ENCODE results near the gene RAB3IL1.
"Not testable (repeated sequence)": the region's sequence is repeated elsewhere in the genome, so short reads cannot be mapped to it uniquely, and the experiment has no call there.

Gene RAB3IL1

GRCh38 chr11:61882879-61883278, 34.5 kb downstream of the RAB3IL1 start:
- no peak for DNase-seq

- DNase-seq: not testable (repeated sequence)
These were observed 35.1 kb downstream of the RAB3IL1 start for GRCh38 chr11:61882267-61882666.

GRCh38 chr11:61881397-61881796, 36.0 kb downstream of the RAB3IL1 start:
- no peak for DNase-seq

DNA sequence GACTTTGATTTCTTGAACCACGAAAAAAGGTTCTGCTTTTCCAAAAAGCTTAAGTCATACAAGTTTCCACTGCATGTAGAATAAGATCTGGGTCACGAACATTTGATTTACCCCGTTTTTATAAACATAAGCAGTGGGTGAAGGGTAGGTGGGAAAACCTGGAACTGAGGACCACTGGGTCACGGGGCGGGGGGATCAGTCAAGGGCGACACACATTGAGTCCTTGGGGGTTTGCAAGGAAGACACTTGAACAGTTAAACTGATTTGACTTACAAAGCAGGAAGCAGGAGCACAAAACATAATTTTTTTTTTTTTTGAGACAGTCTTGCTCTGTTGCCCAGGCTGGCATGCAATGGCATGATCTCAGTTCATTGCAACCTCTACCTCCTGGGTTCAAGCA, 36.9 kb downstream of the RAB3IL1 start:
- DNase-seq: no peak

DNA sequence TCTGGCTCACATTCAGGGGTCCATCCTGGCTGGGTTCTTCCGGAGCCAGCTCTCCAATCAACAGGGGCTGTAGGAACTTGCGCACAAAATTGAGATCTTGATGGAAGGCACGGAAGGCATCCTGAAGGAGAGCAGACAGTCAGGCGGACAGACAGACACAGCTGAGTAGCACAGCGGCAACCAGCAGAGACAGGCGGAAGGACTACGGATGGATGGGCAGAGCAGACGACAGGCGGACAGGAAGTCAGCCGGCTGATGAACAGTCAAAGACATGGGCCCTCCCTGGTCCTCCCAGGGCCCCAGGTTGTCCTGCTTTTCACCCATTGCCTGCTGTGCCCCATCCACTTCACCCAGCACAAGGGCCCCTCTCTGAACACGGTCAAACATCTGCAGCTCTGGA, 37.3 kb downstream of the RAB3IL1 start:
- DNase-seq: no peak

DNA sequence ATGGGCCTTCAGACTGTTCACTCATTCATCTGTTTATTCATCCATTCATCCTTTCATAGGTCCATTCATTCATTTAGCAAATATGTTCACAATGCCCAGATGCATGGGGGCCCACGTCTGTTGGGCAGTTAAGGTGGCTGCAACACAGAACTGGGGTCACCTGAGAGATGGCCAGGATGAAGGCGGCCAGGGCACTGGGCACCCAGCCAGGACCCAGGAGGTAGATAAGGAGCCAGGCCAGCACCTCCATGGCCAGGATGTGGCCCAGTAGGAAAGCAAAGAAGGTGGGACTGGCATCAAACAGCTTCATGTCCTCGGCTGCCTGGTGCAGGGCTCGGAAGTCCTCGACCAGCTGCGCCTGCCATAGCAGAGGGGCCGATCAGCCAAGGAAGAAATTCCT, 38.2 kb downstream of the RAB3IL1 start:
- DNase-seq: no peak

DNA sequence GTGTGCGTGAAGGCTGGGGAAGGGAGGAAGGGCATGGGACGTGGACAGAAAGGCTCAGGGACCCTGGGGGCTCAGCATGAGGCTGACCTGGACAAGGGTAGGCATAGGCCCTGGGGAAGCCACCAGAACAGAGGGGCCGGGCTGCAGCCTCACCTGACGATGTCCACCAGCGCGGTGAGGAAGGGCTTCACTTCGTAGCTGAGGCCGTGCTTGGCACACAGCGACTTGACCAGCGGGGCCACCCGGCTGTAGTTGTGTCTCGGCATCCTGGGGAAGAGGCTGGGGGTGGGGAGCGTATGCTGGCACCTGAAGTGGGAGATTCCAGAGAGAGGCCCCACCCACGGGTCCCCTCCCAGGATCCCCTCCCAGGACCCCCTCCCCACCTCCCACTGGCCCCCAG, 41.7 kb downstream of the RAB3IL1 start:
- DNase-seq: no peak

DNA sequence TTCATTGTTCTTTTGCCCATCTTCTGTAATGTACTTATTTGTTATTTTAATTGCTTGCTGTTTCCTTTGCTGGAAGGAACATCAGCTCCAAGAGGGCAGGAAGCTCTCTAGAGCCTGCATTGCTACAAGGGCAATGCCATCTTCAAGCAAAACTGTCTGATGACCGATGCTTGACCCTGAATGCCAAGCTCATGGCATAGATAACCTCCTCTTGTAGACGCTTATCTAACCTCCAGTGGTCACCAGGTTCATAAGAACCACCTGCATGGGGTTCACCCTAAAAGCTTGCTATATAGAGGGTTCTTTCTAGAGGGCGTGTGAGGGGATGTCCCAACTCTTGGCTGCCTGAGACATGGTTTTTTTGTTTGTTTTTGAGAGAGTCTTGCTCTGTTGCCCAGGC, 42.5 kb downstream of the RAB3IL1 start:
- DNase-seq: no peak

GRCh38 chr11:61874377-61874809, 43.0 kb downstream of the RAB3IL1 start:
- no peak for DNase-seq

DNA sequence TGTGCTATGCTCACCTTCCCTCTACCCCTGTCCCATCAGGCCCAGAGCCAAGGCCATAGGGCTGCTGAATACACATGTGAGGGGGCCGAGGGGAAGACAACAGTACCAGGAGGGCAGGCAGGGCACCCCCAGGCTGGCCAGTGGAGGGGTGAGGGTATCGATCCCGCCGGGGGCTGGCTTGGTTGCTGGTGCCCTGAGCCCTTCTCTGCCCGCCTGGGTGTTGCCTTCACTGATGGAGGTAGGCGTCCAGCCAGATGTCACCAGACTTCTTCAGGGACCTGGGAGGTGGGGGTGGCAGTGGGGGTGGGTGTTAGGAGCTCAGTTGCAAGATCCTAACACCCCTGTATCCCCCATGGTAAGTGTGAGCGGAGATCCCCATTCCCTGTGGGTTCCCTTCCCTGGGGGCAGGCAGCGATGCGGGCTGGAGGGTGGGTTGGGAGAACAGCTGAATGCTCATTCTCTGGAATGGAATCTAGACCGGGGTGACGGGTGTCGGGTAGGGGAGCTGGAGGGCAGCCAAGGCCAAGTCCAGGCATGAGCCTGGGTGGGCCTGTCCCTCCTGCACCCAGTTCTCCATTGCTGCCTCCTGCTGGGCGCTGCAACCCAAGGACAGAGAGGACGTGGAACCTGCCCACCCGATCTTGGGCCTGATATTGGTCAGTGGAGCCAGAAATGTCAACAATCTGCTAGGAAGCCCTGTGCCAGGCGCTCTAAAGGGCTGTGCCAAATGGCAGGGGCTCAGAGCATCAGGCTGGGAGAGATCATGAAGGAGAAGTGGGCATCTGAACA, 43.6 kb downstream of the RAB3IL1 start:
- DNase-seq: no peak

GRCh38 chr11:61872935-61873565, 44.3 kb downstream of the RAB3IL1 start:
- no peak for DNase-seq

- DNase-seq: peak; percentile 90
These were observed 46.2 kb downstream of the RAB3IL1 start for GRCh38 chr11:61871158-61871597.

GRCh38 chr11:61870541-61871031, 46.8 kb downstream of the RAB3IL1 start:
- no peak for DNase-seq

GRCh38 chr11:61869708-61870451, 47.5 kb downstream of the RAB3IL1 start:
- DNase-seq: peak; percentile 92

- peak; percentile 77 for DNase-seq
These were observed 48.0 kb downstream of the RAB3IL1 start for GRCh38 chr11:61869429-61869707.

DNA sequence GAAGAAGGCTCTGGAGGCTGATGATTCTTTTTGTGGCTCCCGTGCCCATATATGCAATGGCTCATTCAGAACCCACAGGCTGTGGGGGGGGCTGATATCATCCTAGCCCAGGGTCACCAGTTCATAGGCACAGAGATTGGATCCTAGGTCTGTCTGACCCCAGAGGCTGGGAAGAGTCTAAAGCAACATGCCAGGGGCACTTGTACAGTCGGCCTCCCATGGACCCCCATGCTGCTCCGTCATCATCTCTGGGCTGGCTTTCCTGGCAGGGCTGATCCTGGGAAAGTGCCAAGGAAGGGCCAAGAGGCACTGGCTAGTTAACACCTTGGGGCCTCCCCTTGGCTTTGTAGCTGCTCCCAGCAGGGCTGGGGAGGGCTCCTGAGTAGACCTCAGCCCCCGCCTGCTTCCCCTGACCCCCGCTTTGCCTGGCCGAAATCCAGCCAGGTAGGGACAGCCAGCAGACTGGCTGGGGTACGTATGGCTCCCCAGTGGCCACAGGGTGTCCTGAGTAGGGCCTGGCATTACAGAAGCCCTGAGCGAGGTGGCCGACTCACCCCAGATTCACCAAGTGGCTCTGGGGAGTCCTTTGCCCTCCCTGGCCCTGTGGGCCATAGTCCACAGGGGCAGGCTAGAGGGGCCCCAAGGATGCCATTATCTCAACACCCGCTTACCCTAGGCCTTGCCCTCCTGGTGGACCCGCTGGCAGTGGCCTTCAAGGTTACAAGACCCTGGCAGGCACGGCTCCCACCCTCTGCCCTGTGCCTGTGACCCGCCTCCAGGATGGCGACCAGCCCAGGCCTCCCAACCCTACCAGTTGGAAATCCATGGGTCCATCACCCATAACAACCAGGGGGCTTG, 48.6 kb downstream of the RAB3IL1 start:
- peak; percentile 14 for DNase-seq

DNA sequence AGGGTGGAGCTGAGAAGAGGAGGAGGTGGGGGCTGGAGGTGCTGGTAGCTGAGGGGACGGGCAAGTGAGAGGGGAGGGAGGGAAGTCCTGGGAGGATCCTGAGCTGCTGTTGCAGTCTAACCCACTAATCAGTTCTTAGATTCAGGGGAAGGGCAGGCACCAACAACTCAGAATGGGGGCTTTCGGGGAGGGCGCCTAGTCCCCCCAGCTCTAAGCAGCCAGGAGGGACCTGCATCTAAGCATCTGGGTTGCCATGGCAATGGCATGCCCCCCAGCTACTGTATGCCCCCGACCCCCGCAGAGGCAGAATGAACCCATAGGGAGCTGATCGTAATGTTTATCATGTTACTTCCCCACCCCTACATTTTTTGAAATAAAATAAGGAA, 50.4 kb downstream of the RAB3IL1 start:
- no peak for DNase-seq

DNA sequence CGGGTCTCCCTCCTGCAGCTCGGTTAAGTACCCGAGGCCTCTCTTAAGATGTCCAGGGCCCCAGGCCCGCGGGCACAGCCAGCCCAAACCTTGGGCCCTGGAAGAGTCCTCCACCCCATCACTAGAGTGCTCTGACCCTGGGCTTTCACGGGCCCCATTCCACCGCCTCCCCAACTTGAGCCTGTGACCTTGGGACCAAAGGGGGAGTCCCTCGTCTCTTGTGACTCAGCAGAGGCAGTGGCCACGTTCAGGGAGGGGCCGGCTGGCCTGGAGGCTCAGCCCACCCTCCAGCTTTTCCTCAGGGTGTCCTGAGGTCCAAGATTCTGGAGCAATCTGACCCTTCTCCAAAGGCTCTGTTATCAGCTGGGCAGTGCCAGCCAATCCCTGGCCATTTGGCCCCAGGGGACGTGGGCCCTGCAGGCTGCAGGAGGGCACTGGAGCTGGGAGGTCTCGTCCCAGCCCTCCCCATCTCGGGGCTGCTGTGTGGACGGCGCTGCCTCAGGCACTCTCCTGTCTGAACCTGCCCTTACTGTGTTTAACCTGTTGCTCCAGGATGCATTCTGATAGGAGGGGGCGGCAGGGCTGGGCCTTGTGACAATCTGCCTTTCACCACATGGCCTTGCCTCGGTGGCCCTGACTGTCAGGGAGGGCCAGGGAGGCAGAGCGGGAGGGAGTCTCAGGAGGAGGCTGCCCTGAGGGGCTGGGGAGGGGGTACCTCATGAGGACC, 51.0 kb downstream of the RAB3IL1 start:
- DNase-seq: no peak

- no peak for DNase-seq
These were observed 52.3 kb downstream of the RAB3IL1 start for GRCh38 chr11:61864814-61865775.

DNA sequence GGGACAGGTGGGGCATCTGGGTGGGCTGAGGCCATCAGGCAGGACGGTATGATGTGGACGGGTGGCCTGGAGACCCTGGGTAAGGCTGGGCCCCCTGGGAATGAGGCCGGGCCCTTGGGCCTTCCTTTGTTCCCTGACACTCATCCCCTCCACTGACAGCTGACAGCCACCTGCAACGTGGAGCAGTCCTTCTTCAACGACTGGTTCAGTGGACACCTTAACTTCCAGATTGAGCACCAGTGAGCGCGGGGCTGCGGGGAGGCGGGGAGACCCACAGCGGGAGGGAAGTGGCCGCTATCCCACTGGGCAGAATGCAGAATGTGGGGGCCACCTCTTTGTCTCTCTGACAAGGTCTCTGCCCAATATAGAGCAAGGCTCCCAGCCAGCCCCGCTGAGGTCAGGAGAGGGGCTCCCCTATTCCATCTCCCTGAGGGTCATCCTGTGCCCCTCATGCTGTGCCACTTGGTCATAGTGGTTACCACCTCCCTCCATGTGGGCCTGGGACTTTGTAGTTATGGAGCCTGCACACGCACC, 53.8 kb downstream of the RAB3IL1 start:
- no peak for DNase-seq

All from OCI-M1 (cell line).